Measurements from ENCODE around the gene POU2AF1. TPM values are rescaled to one million over a fixed set of nuclear protein-coding genes. Genes with fewer than 3 reads are reported as not detected.
"Not testable (repeated sequence)": the region's sequence is repeated elsewhere in the genome, so short reads cannot be mapped to it uniquely, and the experiment has no call there.

POU2AF1 gene
- total RNA-seq, 1 donor from 2014 or later: 2.5 TPM

GRCh38 chr11:111403051-111403726 lies 24.1 kb upstream of the POU2AF1 start:
- H3K36me3 ChIP-seq: no peaks in the 10 kb centered on the region
- TF ChIP-seq CTCF (IDR thresholded peaks at IDR 0.05): no peak
- no peaks in the 10 kb centered on the region for H3K27me3 ChIP-seq
- intact Hi-C loops (cut with DNase I): no loop called here
- no peaks in the 10 kb centered on the region for H3K9me3 ChIP-seq
- ATAC-seq: no peak
- no peak for DNase-seq
- no peak overlapping the region for H3K27ac ChIP-seq
- H3K4me1 ChIP-seq: no peaks in the 10 kb centered on the region
- no peak overlapping the region for H3K4me3 ChIP-seq

DNA sequence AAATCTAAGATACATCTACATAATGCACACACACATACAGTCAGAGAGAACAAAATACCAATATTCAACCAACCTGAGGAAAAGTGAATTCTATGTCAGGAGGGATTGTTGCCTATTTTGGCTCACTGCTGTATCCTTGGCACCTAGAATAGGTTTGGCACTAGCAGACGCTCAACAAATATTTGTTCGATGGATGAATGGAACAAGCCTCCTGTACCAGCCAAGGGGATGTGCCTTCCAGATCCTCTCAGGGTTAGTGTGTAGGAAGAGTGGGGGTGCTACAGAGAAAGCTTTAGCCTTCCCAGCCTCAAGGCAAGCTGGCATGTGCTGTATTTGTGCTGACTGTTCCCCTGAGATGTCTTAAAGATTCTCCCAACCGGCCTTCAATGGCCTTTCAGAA lies 23.3 kb upstream of the POU2AF1 start:
- Histone ChIP-seq H3K4me1 (no peaks in the 10 kb centered on the region), H3K27ac (no peak overlapping the region), H3K27me3 (no peaks in the 10 kb centered on the region), H3K4me3 (no peak overlapping the region), H3K36me3 (no peaks in the 10 kb centered on the region), H3K9me3 (no peaks in the 10 kb centered on the region)
- no peak for TF ChIP-seq CTCF (IDR thresholded peaks at IDR 0.05)
- DNase-seq: no peak
- ATAC-seq: peak; percentile 21
- intact Hi-C loops (cut with DNase I): no loop called here

DNA sequence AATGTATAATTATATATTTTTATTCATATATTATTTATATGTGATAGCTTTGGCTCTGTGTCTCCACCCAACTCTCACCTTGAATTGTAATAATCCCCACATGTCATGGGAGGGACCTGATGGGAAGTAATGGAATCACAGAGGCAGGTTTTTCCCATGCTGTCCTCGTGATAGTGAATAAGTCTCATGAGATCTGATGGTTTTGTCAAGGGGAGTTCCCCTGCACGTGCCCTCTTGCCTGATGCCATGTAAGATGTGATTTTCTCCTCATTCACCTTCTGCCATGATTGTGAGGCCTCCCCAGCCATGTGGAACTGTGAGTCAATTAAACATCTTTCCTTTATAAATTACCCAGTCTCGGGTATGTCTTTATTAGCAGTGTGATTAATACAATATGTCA lies 22.9 kb upstream of the POU2AF1 start:
- H3K36me3 ChIP-seq; H3K9me3 ChIP-seq; DNase-seq; H3K4me3 ChIP-seq; H3K27ac ChIP-seq; intact Hi-C loops (cut with DNase I); H3K27me3 ChIP-seq; ATAC-seq; H3K4me1 ChIP-seq: not testable (repeated sequence)

- TF ChIP-seq CTCF (IDR thresholded peaks at IDR 0.05): no peak
- H3K4me1 ChIP-seq: no peaks in the 10 kb centered on the region
- ATAC-seq (no peak), DNase-seq (no peak)
- intact Hi-C loops (cut with DNase I): no loop called here
- H3K27ac ChIP-seq: no peak overlapping the region
- no peaks in the 10 kb centered on the region for H3K9me3 ChIP-seq
- no peaks in the 10 kb centered on the region for H3K27me3 ChIP-seq
- no peaks in the 10 kb centered on the region for H3K36me3 ChIP-seq
- no peak overlapping the region for H3K4me3 ChIP-seq
Observed at GRCh38 chr11:111400595-111400994, 21.5 kb upstream of the POU2AF1 start.

GRCh38 chr11:111399187-111400031 lies 20.3 kb upstream of the POU2AF1 start:
- Histone ChIP-seq H3K36me3 (no peaks in the 10 kb centered on the region), H3K4me1 (no peaks in the 10 kb centered on the region), H3K27ac (no peak overlapping the region), H3K27me3 (no peaks in the 10 kb centered on the region), H3K4me3 (no peak overlapping the region), H3K9me3 (no peaks in the 10 kb centered on the region)
- TF ChIP-seq CTCF (IDR thresholded peaks at IDR 0.05): no peak
- no peak for ATAC-seq
- intact Hi-C loops (cut with DNase I): no loop called here
- DNase-seq: no peak

- DNase-seq (no peak), ATAC-seq (no peak)
- H3K27ac ChIP-seq: no peak overlapping the region
- no peaks in the 10 kb centered on the region for H3K9me3 ChIP-seq
- no peaks in the 10 kb centered on the region for H3K27me3 ChIP-seq
- no peak for TF ChIP-seq CTCF (IDR thresholded peaks at IDR 0.05)
- intact Hi-C loops (cut with DNase I): no loop called here
- no peak overlapping the region for H3K4me3 ChIP-seq
- H3K36me3 ChIP-seq: no peaks in the 10 kb centered on the region
- no peaks in the 10 kb centered on the region for H3K4me1 ChIP-seq
Observed at GRCh38 chr11:111397034-111397433, 18.0 kb upstream of the POU2AF1 start.
